Measurements from ENCODE around the gene RNU1-1. TPM values are rescaled to one million over a fixed set of nuclear protein-coding genes. Genes with fewer than 3 reads are reported as not detected.
"Not testable (repeated sequence)": the region's sequence is repeated elsewhere in the genome, so short reads cannot be mapped to it uniquely, and the experiment has no call there.

Gene RNU1-1
- total and polyA plus RNA-seq, 9 of the 15 experiments (the other 6 are each of a cell fraction or from before 2014, with no cell fraction given): under 0.01 to 32,823 (median 2,538) TPM; not detected in 4

DNA sequence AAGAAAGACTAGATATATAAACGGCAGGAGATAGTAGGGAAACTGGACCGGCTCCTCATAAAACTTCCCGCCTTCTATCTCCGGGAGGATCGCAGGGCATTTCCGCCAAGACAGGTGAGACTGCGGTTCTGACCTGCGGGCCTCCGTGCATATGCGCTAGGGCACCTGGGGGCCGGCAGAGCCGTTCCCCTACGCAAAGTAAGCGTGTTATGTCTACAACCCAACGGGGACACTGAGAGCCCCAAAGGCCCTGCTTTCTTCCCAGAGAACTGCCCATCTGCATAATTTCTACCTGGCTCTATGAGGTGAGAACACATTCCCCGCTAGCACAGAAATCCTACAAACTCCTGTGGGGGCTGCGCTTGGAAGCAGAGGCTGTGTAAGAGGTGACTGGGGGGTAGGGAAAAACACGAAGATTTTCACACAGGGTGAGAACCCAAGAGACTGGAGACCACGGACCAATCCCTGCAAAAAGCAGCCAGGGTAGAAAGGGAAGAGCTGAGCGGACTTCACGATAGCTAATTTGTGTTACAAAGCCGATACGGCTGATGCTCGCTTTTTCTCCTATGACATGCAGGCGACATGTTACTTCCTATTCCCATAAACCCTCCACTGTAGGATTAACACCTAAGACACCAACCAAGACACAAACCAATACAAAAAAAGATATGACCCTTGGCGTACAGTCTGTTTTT, 526 bp downstream of the RNU1-1 start (continued):
- TF ChIP-seq CAMTA2 (CRISPR knock-in tag; conservative IDR thresholded peaks at IDR 0.05): peak; percentile 98; the same call in 1 of the 2 replicates
- peak; percentile 83 for TF ChIP-seq TGIF2 (CRISPR knock-in tag; IDR thresholded peaks at IDR 0.05)
- TF ChIP-seq TEAD4 (IDR thresholded peaks at IDR 0.05; ENCODE audit: low read length): peak; percentile 80
- TF ChIP-seq TEAD4 (CRISPR knock-in tag; IDR thresholded peaks at IDR 0.05; ENCODE audit: borderline replicate concordance): not testable (repeated sequence)
- TF ChIP-seq, protein P1, sequence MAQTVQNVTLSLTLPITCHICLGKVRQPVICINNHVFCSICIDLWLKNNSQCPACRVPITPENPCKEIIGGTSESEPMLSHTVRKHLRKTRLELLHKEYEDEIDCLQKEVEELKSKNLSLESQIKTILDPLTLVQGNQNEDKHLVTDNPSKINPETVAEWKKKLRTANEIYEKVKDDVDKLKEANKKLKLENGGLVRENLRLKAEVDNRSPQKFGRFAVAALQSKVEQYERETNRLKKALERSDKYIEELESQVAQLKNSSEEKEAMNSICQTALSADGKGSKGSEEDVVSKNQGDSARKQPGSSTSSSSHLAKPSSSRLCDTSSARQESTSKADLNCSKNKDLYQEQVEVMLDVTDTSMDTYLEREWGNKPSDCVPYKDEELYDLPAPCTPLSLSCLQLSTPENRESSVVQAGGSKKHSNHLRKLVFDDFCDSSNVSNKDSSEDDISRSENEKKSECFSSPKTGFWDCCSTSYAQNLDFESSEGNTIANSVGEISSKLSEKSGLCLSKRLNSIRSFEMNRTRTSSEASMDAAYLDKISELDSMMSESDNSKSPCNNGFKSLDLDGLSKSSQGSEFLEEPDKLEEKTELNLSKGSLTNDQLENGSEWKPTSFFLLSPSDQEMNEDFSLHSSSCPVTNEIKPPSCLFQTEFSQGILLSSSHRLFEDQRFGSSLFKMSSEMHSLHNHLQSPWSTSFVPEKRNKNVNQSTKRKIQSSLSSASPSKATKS (CRISPR knock-in tag; IDR thresholded peaks at IDR 0.05): peak; percentile 95
- TF ChIP-seq ZFPM2 (CRISPR knock-in tag; IDR thresholded peaks at IDR 0.05): peak; percentile 96
- peak; percentile 96 for TF ChIP-seq KLF10 (CRISPR knock-in tag; IDR thresholded peaks at IDR 0.05)
- TF ChIP-seq, protein P2, sequence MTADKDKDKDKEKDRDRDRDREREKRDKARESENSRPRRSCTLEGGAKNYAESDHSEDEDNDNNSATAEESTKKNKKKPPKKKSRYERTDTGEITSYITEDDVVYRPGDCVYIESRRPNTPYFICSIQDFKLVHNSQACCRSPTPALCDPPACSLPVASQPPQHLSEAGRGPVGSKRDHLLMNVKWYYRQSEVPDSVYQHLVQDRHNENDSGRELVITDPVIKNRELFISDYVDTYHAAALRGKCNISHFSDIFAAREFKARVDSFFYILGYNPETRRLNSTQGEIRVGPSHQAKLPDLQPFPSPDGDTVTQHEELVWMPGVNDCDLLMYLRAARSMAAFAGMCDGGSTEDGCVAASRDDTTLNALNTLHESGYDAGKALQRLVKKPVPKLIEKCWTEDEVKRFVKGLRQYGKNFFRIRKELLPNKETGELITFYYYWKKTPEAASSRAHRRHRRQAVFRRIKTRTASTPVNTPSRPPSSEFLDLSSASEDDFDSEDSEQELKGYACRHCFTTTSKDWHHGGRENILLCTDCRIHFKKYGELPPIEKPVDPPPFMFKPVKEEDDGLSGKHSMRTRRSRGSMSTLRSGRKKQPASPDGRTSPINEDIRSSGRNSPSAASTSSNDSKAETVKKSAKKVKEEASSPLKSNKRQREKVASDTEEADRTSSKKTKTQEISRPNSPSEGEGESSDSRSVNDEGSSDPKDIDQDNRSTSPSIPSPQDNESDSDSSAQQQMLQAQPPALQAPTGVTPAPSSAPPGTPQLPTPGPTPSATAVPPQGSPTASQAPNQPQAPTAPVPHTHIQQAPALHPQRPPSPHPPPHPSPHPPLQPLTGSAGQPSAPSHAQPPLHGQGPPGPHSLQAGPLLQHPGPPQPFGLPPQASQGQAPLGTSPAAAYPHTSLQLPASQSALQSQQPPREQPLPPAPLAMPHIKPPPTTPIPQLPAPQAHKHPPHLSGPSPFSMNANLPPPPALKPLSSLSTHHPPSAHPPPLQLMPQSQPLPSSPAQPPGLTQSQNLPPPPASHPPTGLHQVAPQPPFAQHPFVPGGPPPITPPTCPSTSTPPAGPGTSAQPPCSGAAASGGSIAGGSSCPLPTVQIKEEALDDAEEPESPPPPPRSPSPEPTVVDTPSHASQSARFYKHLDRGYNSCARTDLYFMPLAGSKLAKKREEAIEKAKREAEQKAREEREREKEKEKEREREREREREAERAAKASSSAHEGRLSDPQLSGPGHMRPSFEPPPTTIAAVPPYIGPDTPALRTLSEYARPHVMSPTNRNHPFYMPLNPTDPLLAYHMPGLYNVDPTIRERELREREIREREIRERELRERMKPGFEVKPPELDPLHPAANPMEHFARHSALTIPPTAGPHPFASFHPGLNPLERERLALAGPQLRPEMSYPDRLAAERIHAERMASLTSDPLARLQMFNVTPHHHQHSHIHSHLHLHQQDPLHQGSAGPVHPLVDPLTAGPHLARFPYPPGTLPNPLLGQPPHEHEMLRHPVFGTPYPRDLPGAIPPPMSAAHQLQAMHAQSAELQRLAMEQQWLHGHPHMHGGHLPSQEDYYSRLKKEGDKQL (CRISPR knock-in tag; IDR thresholded peaks at IDR 0.05; ENCODE audit: borderline replicate concordance): 0 out of 2 replicates have a peak, but pooled peaks have one; percentile 43
- peak; percentile 96 for TF ChIP-seq ZNF696 (CRISPR knock-in tag; conservative IDR thresholded peaks at IDR 0.05)
- peak; percentile 95 for TF ChIP-seq ZNF436 (CRISPR knock-in tag; IDR thresholded peaks at IDR 0.05)
- TF ChIP-seq DPF2 (IDR thresholded peaks at IDR 0.05): peak; percentile 65; the same call in 1 of the 2 replicates
- peak; percentile 100 for TF ChIP-seq POLR2A (conservative IDR thresholded peaks at IDR 0.05)
- TF ChIP-seq TCFL5 (CRISPR knock-in tag; conservative IDR thresholded peaks at IDR 0.05): peak; percentile 76; the same call in 1 of the 2 replicates
- TF ChIP-seq ARNT (IDR thresholded peaks at IDR 0.05): peak; percentile 46 to 73; a peak in 1 of 4 replicates
- peak; percentile 54; the same call in 1 of the 2 replicates for TF ChIP-seq GATAD2B (IDR thresholded peaks at IDR 0.05; ENCODE audit: borderline replicate concordance)
- TF ChIP-seq, protein P3, sequence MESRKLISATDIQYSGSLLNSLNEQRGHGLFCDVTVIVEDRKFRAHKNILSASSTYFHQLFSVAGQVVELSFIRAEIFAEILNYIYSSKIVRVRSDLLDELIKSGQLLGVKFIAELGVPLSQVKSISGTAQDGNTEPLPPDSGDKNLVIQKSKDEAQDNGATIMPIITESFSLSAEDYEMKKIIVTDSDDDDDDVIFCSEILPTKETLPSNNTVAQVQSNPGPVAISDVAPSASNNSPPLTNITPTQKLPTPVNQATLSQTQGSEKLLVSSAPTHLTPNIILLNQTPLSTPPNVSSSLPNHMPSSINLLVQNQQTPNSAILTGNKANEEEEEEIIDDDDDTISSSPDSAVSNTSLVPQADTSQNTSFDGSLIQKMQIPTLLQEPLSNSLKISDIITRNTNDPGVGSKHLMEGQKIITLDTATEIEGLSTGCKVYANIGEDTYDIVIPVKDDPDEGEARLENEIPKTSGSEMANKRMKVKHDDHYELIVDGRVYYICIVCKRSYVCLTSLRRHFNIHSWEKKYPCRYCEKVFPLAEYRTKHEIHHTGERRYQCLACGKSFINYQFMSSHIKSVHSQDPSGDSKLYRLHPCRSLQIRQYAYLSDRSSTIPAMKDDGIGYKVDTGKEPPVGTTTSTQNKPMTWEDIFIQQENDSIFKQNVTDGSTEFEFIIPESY (CRISPR knock-in tag; IDR thresholded peaks at IDR 0.05): peak; percentile 61; the same call in 1 of the 2 replicates
- TF ChIP-seq, protein P4, sequence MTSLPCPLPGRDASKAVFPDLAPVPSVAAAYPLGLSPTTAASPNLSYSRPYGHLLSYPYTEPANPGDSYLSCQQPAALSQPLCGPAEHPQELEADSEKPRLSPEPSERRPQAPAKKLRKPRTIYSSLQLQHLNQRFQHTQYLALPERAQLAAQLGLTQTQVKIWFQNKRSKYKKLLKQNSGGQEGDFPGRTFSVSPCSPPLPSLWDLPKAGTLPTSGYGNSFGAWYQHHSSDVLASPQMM (CRISPR knock-in tag; IDR thresholded peaks at IDR 0.05): peak; percentile 96
